Subcutaneous abdominal adipose tissue (tissue), 5 donors: ENCODE results near the gene PKM.

Experiments used
- H3K27ac ChIP-seq: one replicate; pipeline ENCODE4 v1.7.0; 2013; ENCODE audit warnings: low read depth, mild to moderate bottlenecking, inconsistent platforms, low read length, moderate library complexity
- H3K27me3 ChIP-seq, 5 donors: one replicate each; pipeline ENCODE4 v1.7.0; 2013; ENCODE audit warnings: low read length in 5 of 5, inconsistent platforms in 1 of 5; ENCODE audit not compliant: control insufficient read depth in 5 of 5, insufficient read depth in 4 of 5
- H3K36me3 ChIP-seq, 5 donors: one replicate each; pipeline ENCODE4 v1.7.0; 2013; ENCODE audit warnings: low read length in 5 of 5; ENCODE audit not compliant: control insufficient read depth in 5 of 5, insufficient read depth in 5 of 5
- H3K4me1 ChIP-seq, 5 donors: one replicate each; pipeline ENCODE4 v1.7.0; 2013; ENCODE audit warnings: low read length in 5 of 5, mild to moderate bottlenecking in 3 of 5, moderate library complexity in 1 of 5; ENCODE audit not compliant: control insufficient read depth in 5 of 5, insufficient read depth in 5 of 5
- H3K4me3 ChIP-seq, 5 donors: one replicate each; pipeline ENCODE4 v1.7.0; 2013; ENCODE audit warnings: low read length in 5 of 5, low read depth in 1 of 5
- H3K9ac ChIP-seq, 5 donors: one replicate each; pipeline ENCODE4 v1.7.0; 2013; ENCODE audit warnings: low read length in 5 of 5, mild to moderate bottlenecking in 4 of 5, moderate library complexity in 3 of 5
- H3K9me3 ChIP-seq, 5 donors: one replicate each; pipeline ENCODE4 v1.7.0; 2013; ENCODE audit warnings: low read length in 5 of 5; ENCODE audit not compliant: control insufficient read depth in 5 of 5
- donor health status: healthy.
- donor health status: healthy.
- donor health status: healthy.
- donor health status: healthy.
- donor health status: healthy.

The PKM gene

DNA sequence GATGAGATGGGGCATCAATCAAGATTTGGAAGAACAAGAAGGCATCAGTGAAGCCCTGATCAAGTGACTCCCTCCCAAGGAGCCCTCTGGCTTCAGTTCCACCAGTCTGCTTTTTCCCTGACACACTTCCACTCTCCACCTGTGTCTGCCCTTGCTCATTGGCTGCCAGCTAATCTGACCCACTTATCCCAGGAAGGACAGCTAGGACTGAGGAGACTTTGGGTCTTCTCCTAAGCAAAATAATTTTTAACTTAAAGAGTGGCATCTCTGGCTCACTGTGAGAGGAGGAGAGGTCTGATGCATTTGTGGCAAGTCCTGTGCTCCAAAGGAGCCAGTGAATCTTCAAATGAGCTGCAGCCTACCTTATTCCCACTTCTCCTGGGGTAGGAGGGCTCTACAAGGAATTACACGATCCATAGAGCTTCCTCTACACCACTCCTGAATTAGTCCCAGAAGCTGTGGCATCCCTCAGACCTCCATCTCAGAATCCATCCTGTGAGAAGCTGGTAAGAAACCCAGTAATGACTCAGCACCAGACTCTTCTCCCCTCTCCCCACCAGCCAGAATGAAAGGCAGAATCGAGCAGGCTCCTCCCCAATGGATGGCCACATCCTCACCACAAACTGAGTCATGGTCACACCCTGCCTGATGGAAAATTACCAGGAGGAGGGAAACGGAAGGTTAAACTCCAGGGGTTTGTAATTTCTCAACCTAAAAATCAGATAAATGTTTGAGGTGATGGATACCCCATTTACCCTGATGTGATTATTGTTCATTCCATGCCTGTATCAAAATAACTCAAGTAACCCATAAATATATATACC is 6.3 kb upstream of the PKM start:
- H3K9me3 ChIP-seq: no peaks in the 10 kb centered on the region
- peaks cover 2 to 14% (median 7%) of the 10 kb centered on the region in 5 donors for H3K4me1 ChIP-seq
- peak overlapping the region in 1 of 5 donors; percentile 50 for H3K9ac ChIP-seq
- no peaks in the 10 kb centered on the region for H3K27me3 ChIP-seq
- peaks cover 17 to 38% (median 27%) of the 10 kb centered on the region in 5 donors for H3K36me3 ChIP-seq
- peak overlapping the region; percentile 17 for H3K27ac ChIP-seq
- H3K4me3 ChIP-seq: peak overlapping the region in 1 of 5 donors; percentile 4

DNA sequence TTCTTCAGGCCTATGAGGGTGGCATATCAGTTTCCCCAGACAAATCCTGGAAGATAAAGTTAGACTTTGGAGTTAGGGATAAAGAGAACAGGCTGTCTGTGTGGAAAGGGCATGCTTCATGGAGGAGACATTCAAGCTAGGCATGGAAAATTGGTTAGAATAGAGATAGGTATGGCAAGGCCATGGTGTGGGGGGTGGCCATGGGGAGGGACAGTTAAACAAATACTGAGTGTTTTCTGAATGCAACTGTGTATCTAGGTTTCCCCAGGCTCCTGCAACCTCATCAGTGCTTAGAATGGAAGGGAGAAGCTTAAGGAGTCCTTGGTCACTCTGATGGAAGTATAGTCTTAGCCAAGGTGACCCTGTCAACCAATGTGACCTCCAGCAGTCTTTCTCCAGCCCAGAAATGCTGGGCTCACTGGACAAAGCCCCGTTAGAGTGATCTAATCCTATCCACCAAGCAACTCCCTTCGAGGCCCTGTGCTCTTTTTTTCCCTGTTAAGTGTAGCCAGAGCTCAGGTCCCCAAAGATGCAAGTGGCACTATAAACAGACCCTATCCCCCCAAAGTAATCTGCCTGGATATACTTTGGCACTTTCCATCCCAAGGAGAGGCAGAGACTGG is 5.5 kb upstream of the PKM start:
- Histone ChIP-seq H3K4me1 (peaks cover 2 to 21% (median 14%) of the 10 kb centered on the region in 5 donors), H3K9ac (no peak overlapping the region), H3K27me3 (no peaks in the 10 kb centered on the region), H3K27ac (peak overlapping the region; percentile 17), H3K4me3 (no peak overlapping the region), H3K36me3 (peaks cover 15 to 31% (median 20%) of the 10 kb centered on the region in 5 donors), H3K9me3 (no peaks in the 10 kb centered on the region)

DNA sequence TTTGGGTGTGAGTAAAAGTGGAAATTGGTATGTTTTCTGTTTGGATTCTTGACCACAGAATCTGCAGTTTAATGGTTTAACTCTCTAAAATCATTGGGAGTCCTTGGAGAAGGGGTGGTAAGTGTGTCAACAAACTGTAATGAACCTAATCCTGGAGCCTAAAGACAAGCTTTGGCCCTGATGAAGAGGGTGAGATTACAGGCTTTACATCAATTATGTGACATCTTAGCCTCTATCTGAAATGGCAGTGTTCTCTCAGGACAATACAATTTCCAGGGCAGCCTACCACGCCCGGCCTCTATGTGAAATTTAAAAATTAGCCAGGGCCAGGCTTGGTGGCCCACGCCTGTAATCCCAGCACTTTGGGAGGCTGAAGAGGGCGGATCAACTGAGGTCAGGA is 4.3 kb upstream of the PKM start:
- H3K9ac ChIP-seq: no peak overlapping the region
- H3K4me1 ChIP-seq: peaks cover 2 to 30% (median 22%) of the 10 kb centered on the region in 5 donors
- H3K27ac ChIP-seq: no peak overlapping the region
- no peaks in the 10 kb centered on the region for H3K27me3 ChIP-seq
- H3K36me3 ChIP-seq: peaks cover 5 to 19% (median 8%) of the 10 kb centered on the region in 5 donors
- H3K9me3 ChIP-seq: no peaks in the 10 kb centered on the region
- no peak overlapping the region for H3K4me3 ChIP-seq

DNA sequence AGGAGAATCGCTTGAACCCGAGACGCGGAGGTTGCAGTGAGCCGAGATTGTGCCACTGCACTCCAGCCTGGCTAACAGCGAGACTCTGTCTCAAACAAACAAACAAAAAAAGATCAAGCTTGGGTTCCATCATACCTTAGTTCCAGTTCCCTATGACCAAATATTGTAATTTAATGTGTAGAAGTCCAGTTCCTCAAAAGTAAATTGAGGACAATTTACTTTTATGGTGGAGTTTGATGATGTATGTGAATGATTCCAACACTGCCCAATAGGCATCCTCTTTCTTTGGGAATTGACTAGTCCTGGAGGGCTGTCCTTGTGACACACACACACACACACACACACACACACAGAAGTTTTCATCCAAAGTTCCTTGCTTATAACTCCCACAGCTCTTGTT is 2.8 kb upstream of the PKM start:
- Histone ChIP-seq H3K4me1 (peaks cover 4 to 43% (median 33%) of the 10 kb centered on the region in 5 donors), H3K27me3 (no peaks in the 10 kb centered on the region), H3K36me3 (peaks cover 0 to 6% (median 2%) of the 10 kb centered on the region in 5 donors), H3K27ac (no peak overlapping the region), H3K9me3 (no peaks in the 10 kb centered on the region), H3K9ac (no peak overlapping the region), H3K4me3 (no peak overlapping the region)

DNA sequence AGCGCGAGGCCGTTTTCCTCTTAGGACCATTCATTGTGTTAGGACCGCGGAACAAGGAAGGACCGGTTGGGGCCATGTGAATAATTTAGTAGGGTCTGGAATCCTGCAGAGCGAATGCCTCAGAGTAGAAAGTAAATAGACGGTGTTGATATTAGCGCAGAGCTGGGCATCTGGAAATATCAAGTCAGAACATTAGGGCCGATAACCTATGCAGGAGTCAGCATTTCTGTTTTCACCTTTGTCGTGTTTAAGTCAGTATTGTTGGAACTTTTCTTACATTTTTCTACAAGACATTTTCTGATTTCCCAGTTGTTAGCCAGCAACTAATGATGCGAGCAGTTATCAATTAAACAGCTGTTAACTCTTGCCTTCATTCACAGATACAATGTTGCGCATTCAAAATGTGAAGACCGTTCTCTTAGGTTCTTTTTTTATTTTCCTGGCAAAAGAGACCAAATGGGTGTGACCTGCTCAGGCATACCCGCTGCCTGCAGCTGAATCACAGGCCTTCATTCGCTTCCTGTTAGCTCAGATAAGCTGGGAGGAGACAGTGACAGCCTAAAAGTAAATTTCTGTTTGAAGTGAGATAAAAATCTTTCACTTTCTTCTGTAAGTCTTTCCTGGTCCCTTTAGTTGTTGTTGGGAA is 966 bp upstream of the PKM start:
- Histone ChIP-seq H3K9ac (peak overlapping the region; percentile 4 to 84 (median 79)), H3K27me3 (no peaks in the 10 kb centered on the region), H3K4me3 (peak overlapping the region; percentile 56 to 92 (median 91)), H3K36me3 (no peaks in the 10 kb centered on the region), H3K9me3 (no peaks in the 10 kb centered on the region), H3K27ac (peak overlapping the region; percentile 94), H3K4me1 (peaks cover 4 to 54% (median 46%) of the 10 kb centered on the region in 5 donors)

DNA sequence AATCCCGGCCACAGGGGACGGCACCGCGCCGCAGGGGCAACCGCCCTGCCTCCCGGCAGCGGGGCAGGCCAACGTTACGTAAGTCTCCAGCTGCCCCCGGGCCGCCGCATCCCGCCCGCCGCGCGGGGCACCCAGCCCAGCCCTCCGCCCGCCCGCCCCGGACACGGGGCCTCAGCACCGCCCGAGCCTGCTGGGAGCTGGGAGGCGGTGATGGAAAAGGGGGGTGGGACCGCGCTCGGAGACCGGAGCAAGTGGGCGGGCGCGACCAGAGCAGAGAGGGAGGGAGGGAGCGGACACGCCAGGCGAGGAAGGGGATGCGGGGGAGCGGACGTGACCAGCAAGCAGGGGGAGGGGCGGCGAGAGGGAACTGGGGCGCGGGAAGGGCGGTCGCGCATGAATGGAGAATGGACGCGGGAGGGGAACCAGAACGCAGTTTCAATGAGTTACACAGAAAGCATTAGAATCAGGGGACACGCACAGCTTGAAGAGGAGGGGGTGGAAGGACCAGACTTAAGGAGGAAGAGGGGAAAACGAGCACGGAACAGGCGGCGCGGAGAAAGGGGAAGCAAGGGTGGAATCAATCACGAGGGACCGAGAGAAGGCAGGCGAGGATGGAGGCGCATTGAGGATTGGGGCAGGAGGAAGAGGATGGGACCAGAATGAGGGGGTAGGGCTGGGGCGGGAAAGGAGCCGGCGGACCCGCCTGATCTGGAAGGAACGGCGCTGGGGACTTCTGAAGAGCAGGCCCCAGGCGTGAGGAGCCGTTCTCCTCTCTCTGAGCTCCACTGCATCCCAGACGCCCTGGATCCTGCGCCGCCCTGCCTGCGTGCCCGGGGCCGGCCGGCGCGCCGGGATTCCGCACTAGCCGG is 559 bp downstream of the PKM start:
- Histone ChIP-seq H3K9me3 (no peaks in the 10 kb centered on the region), H3K27me3 (no peaks in the 10 kb centered on the region), H3K4me3 (peak overlapping the region; percentile 82 to 92 (median 91)), H3K9ac (peak overlapping the region; percentile 38 to 90 (median 86)), H3K36me3 (no peaks in the 10 kb centered on the region), H3K4me1 (peaks cover 4 to 61% (median 52%) of the 10 kb centered on the region in 5 donors), H3K27ac (peak overlapping the region; percentile 94)

DNA sequence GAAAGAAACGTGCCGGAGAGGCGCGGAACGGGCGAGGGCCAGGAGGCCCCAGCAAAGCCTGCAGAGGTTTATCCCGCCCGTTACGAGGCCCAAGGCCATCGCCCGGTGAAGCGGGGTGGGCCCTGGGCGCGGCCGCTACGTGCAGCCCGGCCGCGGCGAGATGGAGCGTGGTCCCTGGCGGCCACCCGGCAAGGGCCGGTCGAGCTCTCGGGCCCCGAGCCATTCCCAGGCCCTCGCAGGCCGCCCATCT is 1.1 kb downstream of the PKM start:
- Histone ChIP-seq H3K4me1 (peaks cover 4 to 61% (median 52%) of the 10 kb centered on the region in 5 donors), H3K27ac (peak overlapping the region; percentile 94), H3K4me3 (peak overlapping the region; percentile 71 to 92 (median 91)), H3K27me3 (no peaks in the 10 kb centered on the region), H3K9me3 (no peaks in the 10 kb centered on the region), H3K36me3 (no peaks in the 10 kb centered on the region), H3K9ac (peak overlapping the region; percentile 75 to 90 (median 84))

DNA sequence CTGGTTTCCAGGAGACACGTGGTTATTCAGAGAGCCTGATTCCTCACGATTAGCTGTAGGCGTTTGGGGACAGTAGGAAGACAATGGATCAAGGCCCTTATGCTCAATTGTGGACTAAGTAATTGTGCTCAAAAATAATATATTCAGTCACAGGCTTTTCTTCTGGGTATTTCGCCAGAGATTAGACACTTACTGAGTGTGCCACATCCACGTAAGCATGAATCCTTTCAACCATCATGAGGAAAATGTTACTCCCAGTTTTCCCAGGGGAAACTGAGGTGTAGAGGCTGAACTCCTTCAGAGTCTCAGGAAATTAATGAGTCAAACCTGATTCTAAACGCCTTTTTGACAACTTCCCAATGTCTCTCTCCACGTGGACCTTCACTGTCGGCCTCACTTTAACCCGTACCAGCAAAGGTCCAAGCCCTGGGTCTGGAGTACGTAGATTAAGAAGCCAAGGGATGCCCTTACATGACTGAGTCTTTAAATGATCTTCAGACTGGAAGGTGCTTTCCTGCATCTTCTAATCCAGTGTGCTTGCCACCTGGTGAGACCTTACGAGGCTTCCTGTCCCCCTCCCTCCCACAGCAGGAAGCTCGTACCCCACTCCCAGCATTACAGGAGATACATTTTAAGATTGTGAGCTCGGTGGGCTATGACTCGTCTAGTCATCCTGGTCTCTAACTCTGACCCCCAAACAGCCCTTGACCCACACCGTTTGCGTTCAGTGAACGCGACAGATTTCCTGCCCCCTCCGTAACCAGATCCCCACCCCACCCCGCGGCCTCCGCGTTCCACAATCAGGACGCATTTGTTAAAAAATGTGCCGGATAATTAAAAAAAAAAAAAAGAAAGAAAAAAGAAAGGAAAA is 1.7 kb downstream of the PKM start:
- peak overlapping the region; percentile 71 to 92 (median 91) for H3K4me3 ChIP-seq
- H3K27me3 ChIP-seq: no peaks in the 10 kb centered on the region
- H3K9ac ChIP-seq: peak overlapping the region; percentile 75 to 90 (median 84)
- peaks cover 4 to 61% (median 52%) of the 10 kb centered on the region in 5 donors for H3K4me1 ChIP-seq
- H3K27ac ChIP-seq: peak overlapping the region; percentile 94
- H3K9me3 ChIP-seq: no peaks in the 10 kb centered on the region
- H3K36me3 ChIP-seq: peaks cover 0 to 2% (median 0%) of the 10 kb centered on the region in 5 donors

DNA sequence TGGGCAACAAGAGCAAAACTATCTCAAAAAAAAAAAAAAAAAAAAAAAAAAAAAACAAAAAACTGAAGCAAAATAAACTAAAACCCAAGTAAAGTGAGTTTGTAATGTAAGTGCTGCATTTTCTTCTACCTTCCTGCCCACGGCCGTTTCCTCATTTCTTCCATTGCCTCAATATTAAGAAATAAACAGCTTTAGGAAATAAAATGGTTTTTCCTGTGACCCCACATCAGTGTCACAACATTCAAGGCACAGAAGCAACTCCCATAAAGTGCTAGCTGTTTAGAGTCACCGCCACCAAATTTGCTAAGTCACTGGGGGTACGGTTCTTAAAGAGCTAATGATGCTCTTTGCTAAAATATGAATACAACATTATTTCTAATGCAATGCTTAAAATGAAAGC is 3.3 kb downstream of the PKM start:
- H3K9ac ChIP-seq: no peak overlapping the region
- no peak overlapping the region for H3K4me3 ChIP-seq
- no peaks in the 10 kb centered on the region for H3K9me3 ChIP-seq
- H3K36me3 ChIP-seq: peaks cover 0 to 4% (median 0%) of the 10 kb centered on the region in 5 donors
- H3K27me3 ChIP-seq: no peaks in the 10 kb centered on the region
- H3K4me1 ChIP-seq: peaks cover 4 to 61% (median 52%) of the 10 kb centered on the region in 5 donors
- H3K27ac ChIP-seq: peak overlapping the region; percentile 70
